ENCODE data around the gene KCNJ9. TPM values are rescaled to one million over a fixed set of nuclear protein-coding genes. Genes with fewer than 3 reads are reported as not detected.

The KCNJ9 gene
- total and polyA plus RNA-seq, 2 experiments from 2014 or later: 0.24 to 0.34 TPM

DNA sequence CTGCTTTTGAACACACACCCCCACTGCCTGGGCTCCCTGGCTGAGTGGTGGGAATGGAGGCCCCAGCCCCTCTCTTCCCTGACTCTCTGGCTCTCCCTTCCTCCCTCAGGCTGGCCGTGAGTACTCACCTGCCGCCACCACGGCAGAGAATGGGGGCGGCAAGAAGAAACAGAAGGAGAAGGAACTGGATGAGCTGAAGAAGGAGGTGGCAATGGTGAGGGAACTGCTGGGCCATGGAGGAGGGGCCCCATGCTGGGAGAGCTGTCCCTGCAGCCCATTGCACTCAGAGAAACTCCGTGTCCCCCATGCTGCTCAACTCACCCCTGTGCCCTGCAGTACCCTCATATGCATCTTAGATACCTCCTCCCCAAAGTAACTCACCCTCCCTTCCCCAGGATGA lies 39.5 kb downstream of the KCNJ9 start (continued):
- TF ChIP-seq ZNF462 (CRISPR knock-in tag; IDR thresholded peaks at IDR 0.05) (no peak), STAT1 (IDR thresholded peaks at IDR 0.05; ENCODE audit: unreplicated experiment) (no peak), EZH2 (IDR thresholded peaks at IDR 0.05; ENCODE audit: low read depth, unreplicated experiment) (no peak), ZNF331 (CRISPR knock-in tag; IDR thresholded peaks at IDR 0.05; ENCODE audit: low read depth) (no peak), CREB1 (CRISPR knock-in tag; IDR thresholded peaks at IDR 0.05; ENCODE audit: low read depth) (no peak), POLR2AphosphoS5 (IDR thresholded peaks at IDR 0.05; ENCODE audit: low read depth) (no peak), EZH2phosphoT487 (IDR thresholded peaks at IDR 0.05; ENCODE audit: unreplicated experiment) (no peak)

GRCh38 chr1:160121388-160121787 lies 40.0 kb downstream of the KCNJ9 start:
- Mint-ChIP-seq H3K27ac (no peak overlapping the region), H3K27me3 (ENCODE audit: insufficient read depth, low read depth, poor library complexity) (peaks cover 2% of the 10 kb centered on the region), H3K4me3 (no peak overlapping the region), H3K4me1 (peaks cover 43% of the 10 kb centered on the region), H3K9me3 (no peaks in the 10 kb centered on the region), H3K36me3 (ENCODE audit: low read depth) (peaks cover 62% of the 10 kb centered on the region)
- no peak overlapping the region for H2AFZ ChIP-seq
- H3K79me2 ChIP-seq (replicated peaks; ENCODE audit: insufficient read depth): peaks cover 4% of the 10 kb centered on the region; the same call in 1 of the 2 replicates
- H3K4me1 ChIP-seq (ENCODE audit: insufficient read depth): peaks cover 22% of the 10 kb centered on the region
- no peak for ATAC-seq
- no peak overlapping the region for H3K4me3 ChIP-seq
- H3K4me2 ChIP-seq: no peak overlapping the region
- H3K9me2 ChIP-seq (ENCODE audit: insufficient read depth): no peaks in the 10 kb centered on the region
- no peaks in the 10 kb centered on the region for H3F3A ChIP-seq (replicated peaks; ENCODE audit: low read depth)
- no peak for DNase-seq (ENCODE audit: low spot score)
- H3K27me3 ChIP-seq (ENCODE audit: insufficient read depth): no peaks in the 10 kb centered on the region
- H4K20me1 ChIP-seq (replicated peaks; ENCODE audit: insufficient read depth): no peaks in the 10 kb centered on the region
- H3K36me3 ChIP-seq (ENCODE audit: insufficient read depth): no peaks in the 10 kb centered on the region
- H3K27ac ChIP-seq (ENCODE audit: low read depth): no peak overlapping the region
- TF ChIP-seq POLR2AphosphoS5 (IDR thresholded peaks at IDR 0.05; ENCODE audit: low read depth) (no peak), JUNB (IDR thresholded peaks at IDR 0.05; ENCODE audit: unreplicated experiment) (no peak), CREB1 (CRISPR knock-in tag; IDR thresholded peaks at IDR 0.05; ENCODE audit: low read depth) (no peak), CTCF (conservative IDR thresholded peaks at IDR 0.05; ENCODE audit: low read depth in 2 of 2) (no peak)
